ENCODE results near the gene ICAM4.
"Not testable (repeated sequence)": the region's sequence is repeated elsewhere in the genome, so short reads cannot be mapped to it uniquely, and the experiment has no call there.

ICAM4 gene

DNA sequence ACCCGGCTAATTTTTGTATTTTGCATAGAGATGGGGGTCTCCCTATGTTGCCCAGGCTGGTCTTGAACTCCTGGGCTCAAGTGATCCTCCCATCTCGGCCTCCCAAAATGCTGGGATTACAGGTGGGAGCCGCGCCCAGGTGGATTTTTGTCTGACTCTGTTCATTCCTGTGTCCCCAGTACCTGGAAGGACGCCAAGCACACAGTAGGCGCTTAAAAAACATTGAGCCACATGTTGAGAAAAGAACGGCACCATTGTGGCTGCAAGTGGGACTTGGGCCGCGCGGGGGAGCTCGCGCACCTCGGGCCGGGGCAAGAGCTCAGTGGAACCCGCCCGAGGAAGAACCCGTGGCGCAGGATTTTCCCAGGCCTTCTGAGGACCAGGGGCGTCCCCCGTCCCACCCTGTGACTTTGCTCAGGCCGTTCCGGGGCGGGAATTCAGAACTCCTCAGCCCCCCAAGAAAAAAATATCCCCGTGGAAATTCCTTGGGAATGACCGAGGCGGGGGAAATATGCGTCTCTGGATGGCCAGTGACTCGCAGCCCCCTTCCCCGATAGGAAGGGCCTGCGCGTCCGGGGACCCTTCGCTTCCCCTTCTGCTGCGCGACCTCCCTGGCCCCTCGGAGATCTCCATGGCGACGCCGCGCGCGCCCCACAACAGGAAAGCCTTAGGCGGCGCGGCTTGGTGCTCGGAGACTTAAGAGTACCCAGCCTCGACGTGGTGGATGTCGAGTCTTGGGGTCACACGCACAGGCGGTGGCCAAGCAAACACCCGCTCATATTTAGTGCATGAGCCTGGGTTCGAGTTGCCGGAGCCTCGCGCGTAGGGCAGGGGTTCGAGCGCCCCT, 17.2 kb upstream of the ICAM4 start:
- peak; percentile 87 for DNase-seq

GRCh38 chr19:10270180-10270615, 16.6 kb upstream of the ICAM4 start:
- DNase-seq = no peak

DNA sequence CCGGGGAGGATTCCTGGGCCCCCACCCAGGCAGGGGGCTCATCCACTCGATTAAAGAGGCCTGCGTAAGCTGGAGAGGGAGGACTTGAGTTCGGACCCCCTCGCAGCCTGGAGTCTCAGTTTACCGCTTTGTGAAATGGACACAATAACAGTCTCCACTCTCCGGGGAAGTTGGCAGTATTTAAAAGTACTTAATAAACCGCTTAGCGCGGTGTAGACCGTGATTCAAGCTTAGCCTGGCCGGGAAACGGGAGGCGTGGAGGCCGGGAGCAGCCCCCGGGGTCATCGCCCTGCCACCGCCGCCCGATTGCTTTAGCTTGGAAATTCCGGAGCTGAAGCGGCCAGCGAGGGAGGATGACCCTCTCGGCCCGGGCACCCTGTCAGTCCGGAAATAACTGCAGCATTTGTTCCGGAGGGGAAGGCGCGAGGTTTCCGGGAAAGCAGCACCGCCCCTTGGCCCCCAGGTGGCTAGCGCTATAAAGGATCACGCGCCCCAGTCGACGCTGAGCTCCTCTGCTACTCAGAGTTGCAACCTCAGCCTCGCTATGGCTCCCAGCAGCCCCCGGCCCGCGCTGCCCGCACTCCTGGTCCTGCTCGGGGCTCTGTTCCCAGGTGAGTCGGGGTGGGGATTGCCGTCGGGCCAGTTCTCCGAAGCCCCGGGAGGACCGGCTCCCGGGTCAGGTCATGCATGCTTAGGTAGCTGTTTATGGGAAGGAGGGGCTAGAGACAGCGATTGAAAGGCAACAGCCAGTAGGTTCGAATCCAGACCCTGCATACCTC, 15.9 kb upstream of the ICAM4 start, which contains the start of gene ICAM1:
ICAM1 (plus strand) TSS at position 505 of the 779 bp plus-strand sequence; CDS start at position 545, 40 bp downstream.
- DNase-seq = peak; percentile 79

GRCh38 chr19:10271543-10272086, 15.1 kb upstream of the ICAM4 start:
- DNase-seq = no peak

- no peak for DNase-seq
These were observed 12.2 kb upstream of the ICAM4 start for GRCh38 chr19:10274589-10274988.

DNA sequence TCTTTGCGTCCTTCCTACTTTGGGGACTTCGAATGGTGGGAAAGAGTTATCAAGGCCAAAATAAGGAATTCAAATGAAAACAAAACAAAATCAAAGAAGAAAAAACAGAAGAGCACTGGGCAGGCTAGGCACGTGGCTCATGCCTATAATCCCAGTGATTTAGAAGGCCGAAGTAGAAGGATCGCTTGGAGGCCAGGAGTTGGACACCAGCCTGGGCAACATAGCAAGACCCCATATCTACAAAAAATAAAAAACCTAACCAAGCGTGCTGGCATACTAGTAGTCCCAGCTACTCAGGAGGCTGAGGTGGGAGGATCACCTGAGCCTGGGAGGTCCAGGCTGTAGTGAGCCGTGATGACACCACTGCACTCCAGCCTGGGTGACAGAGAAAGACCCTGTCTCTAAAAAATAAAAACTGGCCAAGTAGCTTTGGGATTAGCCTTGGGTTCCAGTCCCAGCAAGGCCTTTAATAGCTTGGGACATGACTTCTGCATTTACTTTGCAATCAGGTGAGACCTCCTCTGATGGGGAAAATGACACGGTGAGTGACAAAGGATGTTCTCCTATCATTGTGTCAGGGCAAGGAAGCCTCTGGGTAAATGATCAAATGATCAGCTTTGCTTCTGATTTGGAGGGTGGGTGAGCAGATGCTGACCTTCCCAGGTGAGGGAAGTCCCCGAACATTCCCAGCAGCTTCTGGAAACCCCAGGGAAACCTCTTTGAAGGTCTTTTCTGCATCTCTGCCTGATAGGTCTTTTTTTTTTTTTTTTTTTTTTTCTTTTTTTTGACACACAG, 8.8 kb upstream of the ICAM4 start:
- DNase-seq = no peak

DNA sequence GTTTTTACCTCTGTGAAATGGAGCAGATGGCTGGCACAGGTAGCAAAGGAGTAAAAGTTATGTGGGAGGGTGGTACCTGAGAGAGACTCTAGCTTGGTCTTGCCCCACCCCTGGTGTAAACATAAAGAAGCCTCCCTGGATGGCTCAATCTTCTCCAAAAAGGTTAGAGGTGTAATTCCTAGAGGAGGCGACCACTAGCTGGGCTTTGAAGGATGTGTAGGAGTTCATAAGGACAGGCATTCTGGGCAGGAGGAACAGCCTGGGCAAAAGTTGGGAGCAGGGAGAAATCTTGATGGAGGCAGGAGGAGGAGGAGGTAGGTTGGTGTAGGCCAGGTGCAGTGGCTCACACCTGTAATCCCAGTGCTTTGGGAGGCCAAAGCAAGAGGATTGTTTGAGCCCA, 7.8 kb upstream of the ICAM4 start:
- DNase-seq = no peak

DNA sequence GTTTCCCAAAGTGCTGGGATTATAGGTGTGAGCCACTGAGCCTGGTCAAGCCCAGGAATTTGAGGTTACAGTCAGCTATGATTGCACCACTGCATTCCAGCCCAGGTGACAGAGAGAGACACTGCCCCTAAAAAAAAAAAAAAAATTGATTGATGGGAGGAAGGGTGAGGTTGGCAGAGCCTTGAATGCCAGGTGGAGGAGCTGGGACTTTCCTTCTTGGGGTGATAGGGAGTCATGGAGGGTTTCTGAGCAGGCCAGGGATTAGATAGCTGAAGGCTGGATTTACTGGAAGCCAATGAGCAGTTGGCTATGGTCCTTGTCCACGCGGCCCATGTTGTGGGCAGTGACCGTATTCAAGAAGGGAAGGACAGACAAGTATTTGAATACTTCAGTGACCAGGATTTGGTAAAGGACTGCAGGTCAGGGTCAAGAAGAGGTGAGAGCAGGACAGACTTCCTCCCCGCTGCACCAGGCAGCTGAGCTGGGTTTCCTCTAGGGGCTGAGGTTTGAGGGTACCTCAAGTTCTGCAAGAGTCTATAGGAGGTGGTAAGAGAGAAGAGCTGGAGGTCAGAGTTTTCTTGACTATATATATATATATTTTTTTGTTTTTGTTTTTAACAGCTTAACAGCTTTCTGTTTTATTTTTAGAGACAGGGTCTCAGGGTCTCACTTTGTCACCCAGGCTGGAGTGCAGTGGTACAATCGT, 6.9 kb upstream of the ICAM4 start:
- DNase-seq = no peak

DNA sequence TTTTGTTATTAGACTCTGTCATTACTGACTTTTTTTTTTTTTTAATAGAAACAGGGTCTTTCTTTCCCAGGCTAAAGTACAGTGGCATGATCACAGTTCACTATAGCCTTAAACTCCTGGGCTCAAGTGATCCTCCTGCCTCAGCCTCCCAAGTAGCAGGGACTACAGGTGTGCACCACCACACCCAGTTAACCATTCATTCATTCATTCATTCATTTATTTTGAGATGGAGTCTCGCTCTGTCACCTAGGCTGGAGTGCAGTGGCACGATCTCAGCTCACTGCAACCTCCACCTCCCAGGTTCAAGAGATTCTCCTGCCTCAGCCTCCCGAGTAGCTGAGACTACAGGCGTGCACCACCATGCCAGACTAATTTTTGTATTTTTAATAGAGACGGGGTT, 4.7 kb upstream of the ICAM4 start:
- DNase-seq = not testable (repeated sequence)

DNA sequence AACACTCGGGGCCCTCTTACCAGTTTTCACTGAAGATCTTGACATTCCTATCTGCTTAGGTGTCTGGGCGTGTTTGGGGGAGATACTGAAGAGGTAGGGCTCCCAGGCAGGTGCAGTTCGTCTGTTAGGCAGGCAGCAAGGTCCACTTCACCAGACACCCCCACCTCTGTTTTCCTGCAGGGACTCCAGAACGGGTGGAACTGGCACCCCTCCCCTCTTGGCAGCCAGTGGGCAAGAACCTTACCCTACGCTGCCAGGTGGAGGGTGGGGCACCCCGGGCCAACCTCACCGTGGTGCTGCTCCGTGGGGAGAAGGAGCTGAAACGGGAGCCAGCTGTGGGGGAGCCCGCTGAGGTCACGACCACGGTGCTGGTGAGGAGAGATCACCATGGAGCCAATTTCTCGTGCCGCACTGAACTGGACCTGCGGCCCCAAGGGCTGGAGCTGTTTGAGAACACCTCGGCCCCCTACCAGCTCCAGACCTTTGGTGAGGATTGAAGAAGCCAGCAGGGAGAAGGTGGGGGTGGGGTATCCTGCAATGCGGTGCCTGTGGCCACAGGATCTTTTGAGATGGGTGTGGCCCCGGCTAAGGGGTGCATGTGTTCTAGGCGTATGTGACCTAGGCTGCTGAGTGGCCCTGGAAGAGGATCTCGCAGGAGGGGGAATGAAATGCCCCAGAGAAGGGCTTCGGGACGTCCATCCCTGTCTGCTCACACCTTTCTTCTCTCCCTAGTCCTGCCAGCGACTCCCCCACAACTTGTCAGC, 3.3 kb upstream of the ICAM4 start:
- DNase-seq = no peak

- DNase-seq = no peak
These were observed 2.4 kb upstream of the ICAM4 start for GRCh38 chr19:10284065-10284959.

DNA sequence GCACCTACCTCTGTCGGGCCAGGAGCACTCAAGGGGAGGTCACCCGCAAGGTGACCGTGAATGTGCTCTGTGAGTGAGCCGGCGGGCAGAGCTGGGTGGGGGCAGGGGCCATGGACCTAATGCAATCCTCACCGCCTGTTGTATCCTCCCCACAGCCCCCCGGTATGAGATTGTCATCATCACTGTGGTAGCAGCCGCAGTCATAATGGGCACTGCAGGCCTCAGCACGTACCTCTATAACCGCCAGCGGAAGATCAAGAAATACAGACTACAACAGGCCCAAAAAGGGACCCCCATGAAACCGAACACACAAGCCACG, 1.8 kb upstream of the ICAM4 start:
- no peak for DNase-seq

DNA sequence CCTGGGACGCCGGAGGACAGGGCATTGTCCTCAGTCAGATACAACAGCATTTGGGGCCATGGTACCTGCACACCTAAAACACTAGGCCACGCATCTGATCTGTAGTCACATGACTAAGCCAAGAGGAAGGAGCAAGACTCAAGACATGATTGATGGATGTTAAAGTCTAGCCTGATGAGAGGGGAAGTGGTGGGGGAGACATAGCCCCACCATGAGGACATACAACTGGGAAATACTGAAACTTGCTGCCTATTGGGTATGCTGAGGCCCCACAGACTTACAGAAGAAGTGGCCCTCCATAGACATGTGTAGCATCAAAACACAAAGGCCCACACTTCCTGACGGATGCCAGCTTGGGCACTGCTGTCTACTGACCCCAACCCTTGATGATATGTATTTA, 1.4 kb upstream of the ICAM4 start:
- no peak for DNase-seq

GRCh38 chr19:10288662-10289166, 2.0 kb downstream of the ICAM4 start:
- DNase-seq = peak; percentile 79

DNA sequence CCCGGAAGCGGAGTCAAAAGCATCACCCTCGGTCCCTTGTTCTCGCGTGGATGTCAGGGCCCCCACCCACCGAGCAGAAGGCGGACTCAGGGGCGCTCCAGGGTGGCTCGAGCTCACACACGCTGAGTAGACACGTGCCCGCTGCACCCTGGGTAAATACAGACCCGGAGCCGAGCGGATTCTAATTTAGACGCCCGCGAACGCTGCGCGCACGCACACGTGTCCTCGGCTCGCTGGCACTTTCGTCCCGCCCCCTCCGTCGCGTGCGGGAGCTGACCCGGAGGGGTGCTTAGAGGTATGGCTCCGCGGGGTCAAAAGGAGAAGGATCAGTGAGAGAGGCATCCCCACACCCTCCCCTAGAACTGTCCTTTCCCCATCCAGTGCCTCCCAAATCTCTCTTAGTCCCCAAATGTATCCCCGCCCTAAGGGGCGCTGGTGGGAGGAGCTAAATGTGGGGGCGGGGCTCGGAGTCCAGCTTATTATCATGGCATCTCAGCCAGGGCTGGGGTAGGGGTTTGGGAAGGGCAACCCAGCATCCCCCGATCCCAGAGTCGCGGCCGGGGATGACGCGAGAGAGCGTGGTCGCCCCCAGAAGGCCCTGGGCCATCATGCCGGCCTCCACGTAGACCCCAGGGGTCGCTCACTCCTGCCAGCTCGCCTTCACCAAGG, 2.5 kb downstream of the ICAM4 start:
- no peak for DNase-seq

DNA sequence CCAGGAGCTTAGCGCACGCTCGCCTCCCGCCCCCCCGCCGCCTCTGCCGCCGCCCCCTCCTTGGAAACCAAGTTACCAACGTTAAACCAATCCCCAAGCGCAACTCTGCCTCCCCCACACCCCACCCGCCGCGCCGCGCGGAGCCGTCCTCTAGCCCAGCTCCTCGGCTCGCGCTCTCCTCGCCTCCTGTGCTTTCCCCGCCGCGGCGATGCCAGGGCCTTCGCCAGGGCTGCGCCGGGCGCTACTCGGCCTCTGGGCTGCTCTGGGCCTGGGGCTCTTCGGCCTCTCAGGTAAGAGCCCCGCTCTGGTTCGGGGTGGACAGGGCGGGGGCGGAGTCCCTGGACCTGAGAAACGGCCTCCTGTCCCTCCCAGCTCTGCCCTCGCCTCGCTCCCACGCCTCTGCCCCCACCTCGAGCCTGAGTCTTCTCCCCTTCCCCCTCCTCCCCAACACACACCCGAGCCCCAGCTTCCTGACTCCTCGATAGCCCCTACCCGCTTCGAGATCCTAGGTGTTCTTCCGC, 3.1 kb downstream of the ICAM4 start, which contains the start of gene ICAM5:
ICAM5 (plus strand) TSS at position 117 of the 521 bp plus-strand sequence; CDS start at position 209, 92 bp downstream.
- DNase-seq = no peak

GRCh38 chr19:10290357-10290875, 3.7 kb downstream of the ICAM4 start:
- DNase-seq = no peak

DNA sequence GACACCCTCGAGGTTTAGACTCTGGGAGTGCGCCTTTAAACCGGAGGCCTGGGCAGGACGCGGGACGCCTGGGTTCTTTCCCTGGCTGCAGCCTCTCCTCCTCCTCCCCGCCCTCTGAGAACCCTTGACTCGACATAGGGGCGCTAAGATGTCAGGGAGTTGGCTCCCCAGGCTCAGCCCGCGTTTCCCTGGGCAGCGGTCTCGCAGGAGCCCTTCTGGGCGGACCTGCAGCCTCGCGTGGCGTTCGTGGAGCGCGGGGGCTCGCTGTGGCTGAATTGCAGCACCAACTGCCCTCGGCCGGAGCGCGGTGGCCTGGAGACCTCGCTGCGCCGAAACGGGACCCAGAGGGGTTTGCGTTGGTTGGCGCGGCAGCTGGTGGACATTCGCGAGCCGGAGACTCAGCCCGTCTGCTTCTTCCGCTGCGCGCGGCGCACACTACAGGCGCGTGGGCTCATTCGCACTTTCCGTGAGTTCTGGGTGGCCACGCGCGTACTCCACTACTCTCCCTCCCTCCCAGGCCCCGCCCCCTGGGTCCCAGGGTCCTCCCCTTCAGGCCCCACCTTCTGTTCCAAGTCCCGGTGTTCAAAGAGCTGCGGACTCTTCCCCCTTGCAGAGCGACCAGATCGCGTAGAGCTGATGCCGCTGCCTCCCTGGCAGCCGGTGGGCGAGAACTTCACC, 4.3 kb downstream of the ICAM4 start:
- DNase-seq = no peak
